ENCODE data around the gene LDLRAD4. TPM values are rescaled to one million over a fixed set of nuclear protein-coding genes. Genes with fewer than 3 reads are reported as not detected.

LDLRAD4 gene
- total RNA-seq, 1 donor from 2014 or later = 18.4 TPM

DNA sequence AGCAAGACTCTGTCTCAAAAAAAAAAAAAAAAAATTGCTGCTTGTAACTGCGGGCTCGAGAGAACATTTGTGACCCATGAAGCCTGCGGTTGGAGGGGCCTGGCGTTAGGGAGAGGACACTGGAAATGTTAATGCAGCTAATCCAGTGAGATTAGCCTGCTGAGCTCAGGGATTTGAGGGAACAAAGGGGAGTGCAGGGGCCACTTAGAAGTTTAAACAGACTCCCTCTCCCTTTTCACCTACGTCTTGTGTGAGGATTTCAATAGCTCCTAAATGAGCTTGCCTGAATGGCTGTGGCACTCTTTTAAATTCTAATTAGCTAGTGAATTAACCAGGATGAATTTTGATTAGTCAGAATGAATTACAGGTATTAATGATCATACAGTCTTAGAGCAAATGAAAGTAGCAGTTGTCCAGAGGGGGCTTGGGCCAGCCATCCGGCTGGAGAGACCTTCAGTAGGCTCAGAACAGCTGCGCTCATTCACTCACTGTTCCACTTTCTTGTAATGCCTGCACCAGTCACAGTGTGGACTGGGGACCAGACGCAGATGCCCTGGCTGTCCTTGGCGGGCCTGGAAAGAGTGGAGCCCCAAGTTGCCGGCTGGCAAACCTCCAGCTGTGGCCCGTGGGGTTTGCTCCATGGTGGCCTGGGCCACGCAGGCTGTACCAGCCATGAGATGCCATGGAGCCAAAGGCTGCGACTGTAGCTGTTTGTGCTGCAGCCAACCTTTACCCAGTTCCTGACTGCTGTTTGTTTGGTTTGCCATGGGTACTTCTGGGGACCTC is 20.8 kb downstream of the LDLRAD4 start:
- no peaks in the 10 kb centered on the region for H3K27me3 ChIP-seq
- H3K4me3 ChIP-seq = no peak overlapping the region
- H3K27ac ChIP-seq = no peak overlapping the region
- no peaks in the 10 kb centered on the region for H3K36me3 ChIP-seq
- H3K9me3 ChIP-seq = no peaks in the 10 kb centered on the region
- intact Hi-C loops (cut with DNase I) = no loop called here
- peak; percentile 64 for DNase-seq
- ATAC-seq = no peak
- TF ChIP-seq, protein P1, sequence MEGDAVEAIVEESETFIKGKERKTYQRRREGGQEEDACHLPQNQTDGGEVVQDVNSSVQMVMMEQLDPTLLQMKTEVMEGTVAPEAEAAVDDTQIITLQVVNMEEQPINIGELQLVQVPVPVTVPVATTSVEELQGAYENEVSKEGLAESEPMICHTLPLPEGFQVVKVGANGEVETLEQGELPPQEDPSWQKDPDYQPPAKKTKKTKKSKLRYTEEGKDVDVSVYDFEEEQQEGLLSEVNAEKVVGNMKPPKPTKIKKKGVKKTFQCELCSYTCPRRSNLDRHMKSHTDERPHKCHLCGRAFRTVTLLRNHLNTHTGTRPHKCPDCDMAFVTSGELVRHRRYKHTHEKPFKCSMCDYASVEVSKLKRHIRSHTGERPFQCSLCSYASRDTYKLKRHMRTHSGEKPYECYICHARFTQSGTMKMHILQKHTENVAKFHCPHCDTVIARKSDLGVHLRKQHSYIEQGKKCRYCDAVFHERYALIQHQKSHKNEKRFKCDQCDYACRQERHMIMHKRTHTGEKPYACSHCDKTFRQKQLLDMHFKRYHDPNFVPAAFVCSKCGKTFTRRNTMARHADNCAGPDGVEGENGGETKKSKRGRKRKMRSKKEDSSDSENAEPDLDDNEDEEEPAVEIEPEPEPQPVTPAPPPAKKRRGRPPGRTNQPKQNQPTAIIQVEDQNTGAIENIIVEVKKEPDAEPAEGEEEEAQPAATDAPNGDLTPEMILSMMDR (IDR thresholded peaks at IDR 0.05) = no peak
- H3K4me1 ChIP-seq = no peaks in the 10 kb centered on the region

DNA sequence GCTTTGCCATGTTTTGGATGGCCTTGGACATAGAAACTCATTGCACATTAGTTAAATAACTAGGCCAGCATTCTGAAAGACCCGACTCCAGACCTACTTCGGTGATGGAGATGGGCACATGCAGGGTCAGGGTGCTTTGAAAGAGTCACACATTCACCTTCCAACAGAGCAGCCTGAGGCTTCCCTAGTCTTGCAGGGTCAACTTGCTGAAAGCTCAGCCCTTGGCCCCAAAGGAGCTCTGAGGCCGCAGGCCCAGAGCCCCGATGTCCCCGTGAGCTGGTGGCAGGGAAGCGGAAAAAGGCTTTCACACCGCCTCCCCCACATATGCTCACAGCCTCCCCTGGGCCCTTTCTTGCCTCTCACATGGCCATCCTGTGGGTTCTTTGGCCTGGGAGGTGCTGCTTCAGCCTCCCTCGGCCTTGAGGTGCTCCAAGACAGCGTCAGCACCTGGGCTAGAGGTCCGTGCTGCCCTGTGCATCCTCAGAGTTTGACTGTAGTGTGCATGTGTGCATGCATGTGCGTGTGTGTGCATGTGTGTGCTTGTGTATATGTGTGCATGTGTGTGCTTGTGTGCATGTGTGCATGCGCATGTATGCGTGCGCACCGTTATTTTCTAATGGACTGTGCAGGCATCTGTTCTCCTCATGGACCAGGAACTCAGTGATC is 21.6 kb downstream of the LDLRAD4 start:
- TF ChIP-seq, protein P1 (IDR thresholded peaks at IDR 0.05) = no peak
- ATAC-seq (no peak), DNase-seq (no peak)
- Histone ChIP-seq H3K36me3 (no peaks in the 10 kb centered on the region), H3K27ac (no peak overlapping the region), H3K4me1 (no peaks in the 10 kb centered on the region), H3K27me3 (no peaks in the 10 kb centered on the region), H3K4me3 (no peak overlapping the region), H3K9me3 (no peaks in the 10 kb centered on the region)
- intact Hi-C loops (cut with DNase I) = no loop called here

DNA sequence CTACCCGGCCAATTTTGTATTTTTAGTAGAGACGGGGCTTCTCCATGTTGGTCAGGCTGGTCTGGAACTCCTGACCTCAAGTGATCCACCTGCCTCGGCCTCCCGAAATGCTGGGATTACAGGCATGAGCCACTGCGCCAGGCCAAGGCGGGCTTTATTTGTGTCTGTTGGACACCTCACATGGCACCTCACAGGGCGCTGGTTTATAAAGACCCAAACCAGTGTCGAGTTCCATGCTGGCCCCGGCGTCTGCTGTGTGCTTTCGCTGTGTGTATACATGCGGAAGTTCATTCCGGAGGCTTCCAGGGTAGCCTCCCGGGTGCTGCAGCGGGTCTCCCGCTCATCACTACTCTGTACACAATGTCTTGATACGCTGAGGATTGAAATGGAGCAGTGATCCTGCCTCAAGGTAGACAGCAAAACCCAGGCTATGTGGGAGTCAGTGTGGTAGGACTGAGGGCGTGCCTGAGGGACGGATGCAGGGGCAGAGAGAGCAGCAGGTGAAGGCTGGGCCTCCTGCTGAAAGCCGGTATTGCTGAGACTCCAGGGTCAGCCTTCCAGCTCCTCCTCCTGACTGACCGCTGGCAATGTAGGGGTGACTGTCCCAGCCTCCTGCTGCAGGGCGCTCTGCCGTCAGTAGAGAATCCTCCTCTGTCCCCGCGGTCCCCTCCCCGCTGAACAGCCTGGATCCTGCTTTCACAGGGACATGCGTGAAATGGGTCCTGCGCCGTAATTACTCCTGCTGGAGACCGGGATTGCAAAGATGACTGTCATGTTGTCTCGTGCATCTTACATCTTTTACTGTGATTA is 22.7 kb downstream of the LDLRAD4 start:
- no peaks in the 10 kb centered on the region for H3K36me3 ChIP-seq
- H3K27ac ChIP-seq = no peak overlapping the region
- no peaks in the 10 kb centered on the region for H3K9me3 ChIP-seq
- DNase-seq = peak; percentile 53
- no peaks in the 10 kb centered on the region for H3K27me3 ChIP-seq
- no peaks in the 10 kb centered on the region for H3K4me1 ChIP-seq
- no peak for ATAC-seq
- intact Hi-C loops (cut with DNase I) = no loop called here
- TF ChIP-seq, protein P1 (IDR thresholded peaks at IDR 0.05) = no peak
- no peak overlapping the region for H3K4me3 ChIP-seq

DNA sequence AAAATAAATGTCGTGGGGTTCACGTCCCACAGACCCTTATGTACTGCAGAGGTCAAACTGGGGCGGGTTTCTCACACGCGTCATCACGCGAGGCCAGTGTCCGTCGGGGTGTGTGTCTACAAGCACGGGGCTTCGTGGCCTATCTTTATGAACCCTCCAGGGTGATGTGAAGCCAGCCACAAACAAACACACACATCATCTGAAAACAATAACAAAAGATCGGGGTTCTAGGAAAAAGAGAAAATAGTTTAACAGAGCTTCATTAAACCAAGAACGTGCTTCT is 23.3 kb downstream of the LDLRAD4 start:
- Histone ChIP-seq H3K4me1 (no peaks in the 10 kb centered on the region), H3K9me3 (no peaks in the 10 kb centered on the region), H3K36me3 (no peaks in the 10 kb centered on the region), H3K27ac (no peak overlapping the region), H3K4me3 (no peak overlapping the region), H3K27me3 (no peaks in the 10 kb centered on the region)
- intact Hi-C loops (cut with DNase I) = no loop called here
- TF ChIP-seq, protein P1 (IDR thresholded peaks at IDR 0.05) = no peak
- DNase-seq (no peak), ATAC-seq (no peak)

DNA sequence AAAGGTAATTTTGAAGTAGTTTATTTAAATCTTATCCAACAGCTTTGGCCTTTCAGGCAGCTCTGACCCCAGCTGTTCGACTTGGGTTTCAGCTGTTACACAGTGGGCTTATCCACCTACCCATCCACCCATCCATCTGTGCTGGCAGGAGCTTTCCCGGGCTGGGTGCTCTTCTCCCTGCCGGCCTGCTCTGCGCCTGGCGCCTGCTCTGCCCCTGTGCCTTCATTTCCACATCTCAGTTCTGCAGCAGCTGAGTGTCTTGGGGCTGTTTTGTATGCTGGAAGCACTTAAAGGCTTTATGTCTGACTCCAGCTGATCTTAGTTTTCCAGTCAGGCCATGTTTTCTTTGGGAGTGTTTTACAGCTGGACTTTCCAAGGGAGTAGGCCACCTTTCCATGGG is 24.2 kb downstream of the LDLRAD4 start:
- peak; percentile 33 for DNase-seq
- Histone ChIP-seq H3K27ac (no peak overlapping the region), H3K9me3 (no peaks in the 10 kb centered on the region), H3K27me3 (no peaks in the 10 kb centered on the region), H3K4me1 (no peaks in the 10 kb centered on the region), H3K36me3 (no peaks in the 10 kb centered on the region), H3K4me3 (no peak overlapping the region)
- TF ChIP-seq, protein P1 (IDR thresholded peaks at IDR 0.05) = no peak
- ATAC-seq = no peak
- intact Hi-C loops (cut with DNase I) = no loop called here

Measured in upper lobe of right lung (tissue), 1 donor.